Measurements from ENCODE around the gene WASF3. TPM values are rescaled to one million over a fixed set of nuclear protein-coding genes. Genes with fewer than 3 reads are reported as not detected.

WASF3 gene
- total RNA-seq, 1 donor from 2014 or later: 136 TPM

GRCh38 chr13:26541678-26542568 lies 15.6 kb upstream of the WASF3 start:
- no peak for DNase-seq (ENCODE audit: low spot score)

- DNase-seq (ENCODE audit: low spot score): no peak
Measured at GRCh38 chr13:26544707-26545106, 12.8 kb upstream of the WASF3 start.

- no peak for DNase-seq (ENCODE audit: low spot score)
Measured at GRCh38 chr13:26548205-26548765, 9.2 kb upstream of the WASF3 start.

GRCh38 chr13:26549713-26550112 lies 7.8 kb upstream of the WASF3 start:
- no peak for DNase-seq (ENCODE audit: low spot score)

- DNase-seq (ENCODE audit: low spot score): no peak
Measured at GRCh38 chr13:26551255-26551860, 6.1 kb upstream of the WASF3 start.

- DNase-seq (ENCODE audit: low spot score): no peak
Measured at GRCh38 chr13:26555413-26555812, 2.1 kb upstream of the WASF3 start.

- DNase-seq (ENCODE audit: low spot score): no peak
Measured at GRCh38 chr13:26557051-26557392, 461 bp upstream of the WASF3 start.

- no peak for DNase-seq (ENCODE audit: low spot score)
Measured at GRCh38 chr13:26558074-26558805, 757 bp downstream of the WASF3 start.

GRCh38 chr13:26558987-26559386 lies 1.5 kb downstream of the WASF3 start:
- DNase-seq (ENCODE audit: low spot score): no peak

- no peak for DNase-seq (ENCODE audit: low spot score)
Measured at GRCh38 chr13:26560456-26560855, 3.0 kb downstream of the WASF3 start.

- DNase-seq (ENCODE audit: low spot score): no peak
Measured at GRCh38 chr13:26561067-26561466, 3.6 kb downstream of the WASF3 start.

- no peak for DNase-seq (ENCODE audit: low spot score)
Measured at GRCh38 chr13:26561651-26562511, 4.4 kb downstream of the WASF3 start.

- DNase-seq (ENCODE audit: low spot score): no peak
Measured at GRCh38 chr13:26562512-26562890, 5.0 kb downstream of the WASF3 start.

- no peak for DNase-seq (ENCODE audit: low spot score)
Measured at GRCh38 chr13:26563713-26564112, 6.2 kb downstream of the WASF3 start.

- no peak for DNase-seq (ENCODE audit: low spot score)
Measured at GRCh38 chr13:26568132-26568815, 10.8 kb downstream of the WASF3 start.

- no peak for DNase-seq (ENCODE audit: low spot score)
Measured at GRCh38 chr13:26571518-26571917, 14.0 kb downstream of the WASF3 start.

- no peak for DNase-seq (ENCODE audit: low spot score)
Measured at GRCh38 chr13:26575244-26575643, 17.8 kb downstream of the WASF3 start.

- no peak for DNase-seq (ENCODE audit: low spot score)
Measured at GRCh38 chr13:26579580-26579979, 22.1 kb downstream of the WASF3 start.

GRCh38 chr13:26583662-26584061 lies 26.2 kb downstream of the WASF3 start:
- no peak for DNase-seq (ENCODE audit: low spot score)

- no peak for DNase-seq (ENCODE audit: low spot score)
Measured at GRCh38 chr13:26584713-26585112, 27.2 kb downstream of the WASF3 start.

All from mesenteric fat pad (tissue), 1 donor.